Mammary epithelial cell (primary cell): ENCODE results near the gene LCK.

Experiments
- CTCF ChIP-seq, 2 donors: IDR thresholded peaks in 1 of 2; conservative IDR thresholded peaks in 1 of 2; 2 replicates each; pipeline ENCODE4 v1.5.1; 2011 to 2012; ENCODE audit warnings: inconsistent platforms in 2 of 2, low read length in 2 of 2, mild to moderate bottlenecking in 2 of 2, control low read depth in 1 of 2, low read depth in 1 of 2; ENCODE audit not compliant: insufficient read depth in 1 of 2; ENCODE audit errors: extremely low read depth in 1 of 2
- EZH2 ChIP-seq: IDR thresholded peaks from 2 replicates; pipeline ENCODE4 v1.6.1; 2012; ENCODE audit warnings: low read length, inconsistent platforms, borderline replicate concordance

GRCh38 chr1:32250893-32251716 is at the start of gene LCK:
- TF ChIP-seq CTCF (conservative IDR thresholded peaks at IDR 0.05 in 1 of 2, IDR thresholded peaks at IDR 0.05 in 1 of 2; ENCODE audit: extremely low read depth in 1 of 2, insufficient read depth in 1 of 2, low read depth in 1 of 2, low read length in 2 of 2) = no peak
- TF ChIP-seq EZH2 = no peak
